GM21367 (cell line): ENCODE data around the gene DLGAP4.

Source experiments
- ATAC-seq: cut with Tn5 transposase; IDR thresholded peaks from one replicate; pipeline ENCODE4 v1.9.1; 2021; ENCODE audit not compliant: unreplicated experiment

The DLGAP4 gene

GRCh38 chr20:36525620-36526365 is 219.7 kb downstream of the DLGAP4 start:
- ATAC-seq = no peak

DNA sequence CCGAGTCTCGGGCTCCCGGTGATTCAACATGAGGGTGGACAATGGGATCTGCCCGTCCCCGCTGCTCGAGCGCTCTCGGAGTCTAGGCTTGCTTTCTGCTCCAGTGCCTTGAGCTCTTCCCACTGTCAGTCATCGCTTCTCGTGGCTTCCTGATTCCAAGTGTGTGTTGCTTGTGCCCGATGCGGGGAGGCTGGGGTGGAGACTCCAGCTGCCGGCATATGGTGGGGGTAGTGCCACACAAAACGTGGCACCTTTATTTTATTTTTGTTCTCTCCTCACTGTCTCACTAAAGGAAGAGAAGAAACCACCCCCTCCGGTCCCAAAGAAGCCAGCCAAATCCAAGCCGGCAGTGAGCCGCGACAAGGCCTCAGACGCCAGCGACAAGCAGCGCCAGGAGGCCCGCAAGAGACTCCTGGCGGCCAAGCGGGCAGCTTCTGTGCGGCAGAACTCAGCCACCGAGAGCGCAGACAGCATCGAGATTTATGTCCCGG is 220.4 kb downstream of the DLGAP4 start:
- ATAC-seq = no peak

DNA sequence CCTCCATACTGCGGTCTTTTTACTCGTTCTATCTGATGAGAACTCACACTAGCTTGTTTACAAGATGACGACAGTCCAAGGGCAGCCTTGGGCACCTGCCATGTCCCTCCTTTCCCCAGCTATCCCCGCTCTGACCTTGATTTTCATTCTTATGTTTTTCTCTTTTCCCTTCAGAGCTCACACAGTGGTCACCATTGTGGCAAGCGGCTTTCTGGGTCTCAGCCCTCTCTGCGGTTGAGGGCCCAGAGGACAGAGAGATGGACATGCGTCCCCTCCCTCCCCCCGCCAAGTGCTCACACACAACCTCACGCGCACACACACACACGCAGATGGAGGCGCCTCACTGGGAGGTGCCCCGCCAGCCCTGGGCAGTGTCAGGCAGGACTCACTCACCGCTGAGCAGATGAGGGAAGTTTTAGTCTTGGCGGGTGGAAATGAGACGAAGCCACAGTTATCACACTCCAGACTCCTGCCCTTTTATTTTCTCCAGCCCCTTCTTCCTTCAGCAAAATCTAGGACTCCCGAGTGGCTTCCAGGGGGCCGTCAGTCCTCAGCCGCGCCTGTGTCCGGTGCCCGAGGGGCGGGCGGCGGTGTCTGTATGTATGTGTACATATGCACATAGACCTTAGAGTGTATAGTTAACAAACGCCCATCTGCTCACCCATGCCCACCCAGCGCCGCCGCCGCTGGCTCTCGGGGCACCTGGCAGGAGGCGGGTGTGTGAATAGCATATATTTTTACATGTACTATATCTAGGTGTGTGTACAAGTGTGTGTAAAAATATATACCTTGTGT is 221.4 kb downstream of the DLGAP4 start:
- ATAC-seq = no peak

GRCh38 chr20:36528176-36528874 is 222.2 kb downstream of the DLGAP4 start:
- no peak for ATAC-seq

DNA sequence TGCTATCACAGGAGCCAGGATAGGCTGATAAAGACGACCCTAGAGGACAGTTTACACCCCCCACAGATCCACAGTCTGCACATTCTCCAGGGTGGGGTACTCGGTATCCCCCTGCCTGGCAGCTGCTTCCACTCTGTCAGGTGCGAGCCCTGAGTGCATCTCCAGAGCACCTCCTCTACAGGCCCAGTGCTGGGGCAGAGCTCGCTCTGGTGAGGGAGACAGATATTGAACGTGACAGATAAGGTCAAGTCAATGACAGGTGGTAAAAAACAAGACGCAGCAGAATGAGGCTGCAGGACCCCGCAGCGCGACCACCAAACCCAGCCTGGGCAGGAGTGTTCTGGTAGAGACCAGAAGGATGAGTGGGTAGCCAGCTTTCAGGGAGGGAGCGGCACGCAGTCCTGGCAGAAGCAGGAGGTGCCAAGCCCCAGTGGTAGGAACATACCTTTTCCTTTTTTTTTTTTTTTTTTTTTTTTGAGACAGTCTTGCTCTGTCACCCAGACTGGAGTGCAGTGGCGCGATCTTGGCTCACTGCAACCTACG is 222.8 kb downstream of the DLGAP4 start:
- no peak for ATAC-seq

GRCh38 chr20:36532388-36532787 is 226.2 kb downstream of the DLGAP4 start:
- ATAC-seq = no peak

GRCh38 chr20:36532822-36533221 is 226.7 kb downstream of the DLGAP4 start:
- ATAC-seq = no peak

GRCh38 chr20:36538026-36538722 is 232.0 kb downstream of the DLGAP4 start:
- ATAC-seq = no peak

GRCh38 chr20:36540551-36541211 is 234.5 kb downstream of the DLGAP4 start:
- ATAC-seq = no peak

- ATAC-seq = no peak
Measured at GRCh38 chr20:36541227-36541767, 235.2 kb downstream of the DLGAP4 start, which contains the start of gene MYL9. Gene MYL9, plus strand, starts transcription at chr20:36541519. Its CDS starts 3,366 bp downstream, at chr20:36544885.

GRCh38 chr20:36541768-36542488 is 235.8 kb downstream of the DLGAP4 start:
- ATAC-seq = no peak

DNA sequence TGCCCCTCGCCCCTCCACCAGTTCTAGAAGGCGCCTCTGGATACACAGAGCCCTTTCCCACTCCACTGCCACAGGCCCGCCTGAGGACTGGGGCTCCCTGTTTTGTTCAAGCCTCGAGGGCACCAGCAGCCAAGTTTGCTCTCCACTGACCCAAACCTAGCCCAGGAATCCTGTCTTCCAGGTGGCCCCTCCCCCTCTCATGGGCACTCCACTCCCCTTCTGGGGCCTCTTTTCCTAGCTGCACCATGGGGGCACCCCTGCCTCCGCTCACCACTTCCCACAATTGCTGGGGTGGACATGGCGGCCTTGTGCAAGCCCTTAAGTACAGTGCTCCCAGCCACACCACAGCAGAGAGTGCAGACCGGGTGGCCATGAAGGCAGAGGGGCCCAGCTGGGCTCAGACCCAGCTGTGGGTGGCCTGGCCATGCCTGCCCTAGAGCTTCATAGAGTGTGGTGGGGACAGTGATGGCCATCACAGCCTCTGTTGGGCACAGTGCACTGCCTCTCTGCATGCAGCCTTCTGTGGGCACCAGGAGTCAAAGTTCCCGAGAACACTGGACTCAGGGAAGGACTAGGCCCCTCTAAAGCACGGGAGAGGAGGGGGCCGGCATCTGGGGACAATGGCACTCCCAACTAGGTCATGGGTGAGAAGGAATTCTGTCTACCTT is 236.5 kb downstream of the DLGAP4 start:
- no peak for ATAC-seq

GRCh38 chr20:36543184-36544133 is 237.3 kb downstream of the DLGAP4 start:
- no peak for ATAC-seq

GRCh38 chr20:36544134-36545018 is 238.2 kb downstream of the DLGAP4 start:
- ATAC-seq = no peak

DNA sequence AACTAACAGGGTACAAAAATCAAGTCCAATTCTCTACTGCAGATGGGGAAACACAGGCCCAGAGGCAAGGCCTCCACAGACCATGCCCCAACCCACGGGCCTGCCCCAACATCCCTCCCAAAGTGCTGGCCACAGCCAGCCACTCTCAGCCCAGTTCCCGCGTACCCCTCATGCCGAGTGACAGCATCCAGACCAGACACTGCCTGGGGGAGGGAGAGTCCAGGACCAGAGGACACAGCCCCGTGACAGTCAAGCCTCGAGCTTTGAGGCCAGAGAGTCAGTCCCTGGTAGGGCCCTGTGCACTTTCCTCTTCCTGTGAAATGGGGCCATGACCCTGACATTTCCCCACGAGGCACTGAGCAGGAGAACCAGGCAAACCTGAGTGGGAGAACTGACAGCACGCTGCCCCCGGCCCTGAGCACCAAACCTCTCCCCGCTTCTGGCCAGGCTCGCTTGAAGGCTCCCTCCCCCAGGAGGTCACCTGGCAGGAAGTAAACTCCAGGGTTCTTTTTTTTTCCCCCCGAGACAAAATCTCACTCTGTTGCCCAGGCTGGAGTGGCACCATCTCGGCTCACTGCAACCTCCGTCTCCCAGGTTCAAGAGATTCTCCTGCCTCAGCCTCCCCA is 240.1 kb downstream of the DLGAP4 start:
- ATAC-seq = no peak
